Measurements from ENCODE around the gene TNFRSF1A. TPM values are rescaled to one million over a fixed set of nuclear protein-coding genes. Genes with fewer than 3 reads are reported as not detected.

The TNFRSF1A gene
- total RNA-seq, 1 experiment from 2014 or later = 59.9 TPM

- H4K8ac ChIP-seq (replicated peaks; ENCODE audit: insufficient read length, low read depth, low read length) = no peak within 1 kb of the TSS
- Mint-ChIP-seq H3K27me3 (ENCODE audit: low read depth) (no peaks in the 10 kb centered on the region), H3K27ac (peak within 1 kb of the TSS; percentile 99 to 100 (median 99)), H3K4me1 (peaks cover 71 to 83% of the 10 kb centered on the region in 2 experiments), H3K4me3 (peak within 1 kb of the TSS; percentile 79 to 89), H3K9me3 (no peaks in the 10 kb centered on the region), H3K36me3 (ENCODE audit: insufficient read depth in 1 of 3, low read depth in 3 of 3) (peaks cover 0 to 9% (median 8%) of the 10 kb centered on the region in 3 experiments)
- H3K4me2 ChIP-seq (ENCODE audit: insufficient read depth, insufficient read length, low read length) = peak within 1 kb of the TSS; percentile 82
- H4K20me1 ChIP-seq (ENCODE audit: control insufficient read depth, insufficient read depth, insufficient read length) = no peaks in the 10 kb centered on the region
- H3K27ac ChIP-seq (ENCODE audit: insufficient read length, low read depth, low read length) = peak within 1 kb of the TSS; percentile 74
- H3K56ac ChIP-seq (ENCODE audit: insufficient read length, low read depth, low read length) = peak within 1 kb of the TSS; percentile 47
- peak within 1 kb of the TSS; percentile 87 for H4K91ac ChIP-seq (ENCODE audit: insufficient read length, low read depth, low read length)
- no peaks in the 10 kb centered on the region for H3K27me3 ChIP-seq (ENCODE audit: insufficient read depth, low read length)
- no peak within 1 kb of the TSS for H3K4ac ChIP-seq (ENCODE audit: low read depth, low read length)
- no peaks in the 10 kb centered on the region for H3K79me1 ChIP-seq (ENCODE audit: insufficient read depth, low read depth, low read length, poor library complexity, severe bottlenecking)
- peaks cover 16% of the 10 kb centered on the region; the same call in 1 of the 2 replicates for H3K79me2 ChIP-seq (ENCODE audit: insufficient read depth, low read length)
- H3K23ac ChIP-seq (ENCODE audit: insufficient read length, low read depth, low read length) = no peak within 1 kb of the TSS
- H3K23me2 ChIP-seq (ENCODE audit: insufficient read length, low read depth, low read length, poor library complexity, severe bottlenecking) = peaks cover 49% of the 10 kb centered on the region
- peak; percentile 98 for DNase-seq
- no peak within 1 kb of the TSS for H2BK20ac ChIP-seq (ENCODE audit: low read depth, low read length, poor library complexity, severe bottlenecking)
- no peak within 1 kb of the TSS for H2AFZ ChIP-seq (ENCODE audit: low read length)
- no peak within 1 kb of the TSS for H2BK120ac ChIP-seq (ENCODE audit: low read depth, low read length, poor library complexity, severe bottlenecking)
- peak within 1 kb of the TSS; percentile 92 for H2BK12ac ChIP-seq (ENCODE audit: insufficient read length, low read depth, low read length)
- H3K9ac ChIP-seq (ENCODE audit: extremely low read depth, insufficient read length, low read length) = peak within 1 kb of the TSS; percentile 93
- H3K4me1 ChIP-seq (ENCODE audit: insufficient read depth, low read length) = peaks cover 15% of the 10 kb centered on the region
- no peak within 1 kb of the TSS for H4K5ac ChIP-seq (ENCODE audit: insufficient read length, low read depth, low read length)
- no peak within 1 kb of the TSS for H3T11ph ChIP-seq (ENCODE audit: low read length)
- no CpG with 5 or more reads among the region's 15 CpGs for WGBS (ENCODE audit: extremely low coverage, insufficient read length, low lambda C conversion rate)
- H3K14ac ChIP-seq (ENCODE audit: insufficient read depth, low read length) = peak within 1 kb of the TSS; percentile 88
- no peak for TF ChIP-seq CTCF (conservative IDR thresholded peaks at IDR 0.05)
- H3K9me3 ChIP-seq (ENCODE audit: control insufficient read depth, low read depth, low read length) = no peaks in the 10 kb centered on the region
- H2BK5ac ChIP-seq (ENCODE audit: insufficient read length, low read length) = peak within 1 kb of the TSS; percentile 74
- H2BK15ac ChIP-seq (ENCODE audit: low read depth, low read length) = no peak within 1 kb of the TSS
- H3K18ac ChIP-seq (ENCODE audit: insufficient read length, low read depth, low read length) = peak within 1 kb of the TSS; percentile 91
- H2AK5ac ChIP-seq (ENCODE audit: insufficient read length, low read length) = peak within 1 kb of the TSS; percentile 51
Measured at GRCh38 chr12:6375269-6376078, 33.6 kb upstream of the TNFRSF1A start, which contains the start of gene SCNN1A. Gene SCNN1A (minus strand): TSS chr12:6375563. CDS start chr12:6374783, 780 bp downstream.

Data from H9 (cell line).